Fibroblast of villous mesenchyme (primary cell): ENCODE results near the gene FOXO3. TPM values are rescaled to one million over a fixed set of nuclear protein-coding genes. Genes with fewer than 3 reads are reported as not detected.

Experiments
- DNase-seq: peaks from one replicate; pipeline ENCODE4 v3.0.0-alpha.2; 2010; ENCODE audit warnings: low read depth
- H3K4me3 ChIP-seq: 2 replicates; pipeline ENCODE4 v1.5.1; 2011; ENCODE audit warnings: low read depth, mild to moderate bottlenecking, low read length
- CTCF ChIP-seq: IDR thresholded peaks from 2 replicates; pipeline ENCODE4 v1.5.1; 2012; ENCODE audit warnings: low read depth, mild to moderate bottlenecking, low read length; ENCODE audit not compliant: insufficient read depth
- total RNA-seq: library from RNA; depleted of rRNA; stranded (reverse); fragments of >200 nt; gene quantifications from 2 replicates; pipeline ENCODE4 v1.2.3, GENCODE V29; 2012

FOXO3 gene
- total RNA-seq, 1 donor: 43.2 TPM

- no peak for TF ChIP-seq CTCF
- peak overlapping the region; percentile 94 for H3K4me3 ChIP-seq
- no peak for DNase-seq
Observed at GRCh38 chr6:108561742-108562502, 1.2 kb downstream of the FOXO3 start.

GRCh38 chr6:108562503-108562993 lies 1.8 kb downstream of the FOXO3 start:
- no peak for TF ChIP-seq CTCF
- DNase-seq: peak; percentile 89
- peak overlapping the region; percentile 94 for H3K4me3 ChIP-seq

- TF ChIP-seq CTCF: no peak
- no peak for DNase-seq
- H3K4me3 ChIP-seq: peak overlapping the region; percentile 94
Observed at GRCh38 chr6:108563292-108563691, 2.6 kb downstream of the FOXO3 start.

GRCh38 chr6:108564178-108564577 lies 3.5 kb downstream of the FOXO3 start:
- no peak for TF ChIP-seq CTCF
- H3K4me3 ChIP-seq: peak overlapping the region; percentile 94
- DNase-seq: peak; percentile 84

GRCh38 chr6:108565091-108565766 lies 4.5 kb downstream of the FOXO3 start:
- TF ChIP-seq CTCF: no peak
- peak; percentile 34 for DNase-seq
- peak overlapping the region; percentile 20 for H3K4me3 ChIP-seq

- peak; percentile 17 for TF ChIP-seq CTCF
- peak; percentile 87 for DNase-seq
- no peak overlapping the region for H3K4me3 ChIP-seq
Observed at GRCh38 chr6:108565893-108566292, 5.2 kb downstream of the FOXO3 start.

GRCh38 chr6:108566406-108566805 lies 5.7 kb downstream of the FOXO3 start:
- TF ChIP-seq CTCF: no peak
- no peak overlapping the region for H3K4me3 ChIP-seq
- DNase-seq: no peak
